ENCODE data around the gene CMC1. TPM values are rescaled to one million over a fixed set of nuclear protein-coding genes. Genes with fewer than 3 reads are reported as not detected.

Gene CMC1
- total RNA-seq, 1 donor = 5.8 TPM

DNA sequence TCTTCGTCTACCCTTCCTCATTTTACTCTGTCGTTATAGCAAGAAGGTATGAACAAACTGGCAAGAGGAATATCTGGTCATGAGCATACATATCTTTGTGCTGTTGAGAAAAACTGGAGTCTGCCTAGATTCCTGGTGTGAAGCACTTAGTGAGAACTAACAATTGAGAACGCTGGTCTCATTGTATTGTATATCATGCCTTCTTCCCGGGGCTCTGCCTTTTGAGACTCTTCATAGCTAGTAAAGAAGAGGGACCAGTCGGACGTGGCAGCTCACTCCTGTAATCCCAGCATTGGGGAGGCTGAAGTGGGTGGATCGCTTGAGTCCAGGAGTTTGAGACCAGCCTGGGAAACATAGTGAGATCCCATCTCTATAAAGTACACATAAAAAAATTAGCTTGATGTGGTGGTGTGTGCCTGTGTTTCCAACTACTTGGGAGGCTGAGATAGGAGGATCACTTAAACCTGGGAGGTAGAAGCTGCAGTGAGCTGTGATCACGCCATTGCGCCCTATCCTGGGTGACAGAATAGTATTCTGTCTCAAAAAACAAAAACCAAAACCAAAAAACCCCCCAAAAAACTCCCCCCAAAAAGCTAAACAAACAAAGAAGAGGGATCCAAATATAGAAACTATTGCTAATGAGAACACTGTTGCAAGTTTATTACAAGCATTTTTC is 11.8 kb downstream of the CMC1 start:
- Histone ChIP-seq H3K27me3 (ENCODE audit: insufficient read depth, low read length) (no peaks in the 10 kb centered on the region), H3K36me3 (ENCODE audit: insufficient read depth, low read length) (no peaks in the 10 kb centered on the region), H3K4me3 (ENCODE audit: insufficient read depth, low read length) (no peak overlapping the region), H2AFZ (ENCODE audit: low read length) (no peak overlapping the region), H3K27ac (ENCODE audit: low read depth, low read length) (no peak overlapping the region), H3K4me2 (ENCODE audit: insufficient read depth, low read length) (no peak overlapping the region), H3K4me1 (ENCODE audit: insufficient read depth, low read length) (no peaks in the 10 kb centered on the region), H4K20me1 (ENCODE audit: insufficient read depth, low read length) (peaks cover 6% of the 10 kb centered on the region), H3K9me3 (ENCODE audit: low read depth, low read length) (no peaks in the 10 kb centered on the region), H3K79me2 (ENCODE audit: insufficient read depth, low read length) (peaks cover 30% of the 10 kb centered on the region)
- TF ChIP-seq, protein P1, sequence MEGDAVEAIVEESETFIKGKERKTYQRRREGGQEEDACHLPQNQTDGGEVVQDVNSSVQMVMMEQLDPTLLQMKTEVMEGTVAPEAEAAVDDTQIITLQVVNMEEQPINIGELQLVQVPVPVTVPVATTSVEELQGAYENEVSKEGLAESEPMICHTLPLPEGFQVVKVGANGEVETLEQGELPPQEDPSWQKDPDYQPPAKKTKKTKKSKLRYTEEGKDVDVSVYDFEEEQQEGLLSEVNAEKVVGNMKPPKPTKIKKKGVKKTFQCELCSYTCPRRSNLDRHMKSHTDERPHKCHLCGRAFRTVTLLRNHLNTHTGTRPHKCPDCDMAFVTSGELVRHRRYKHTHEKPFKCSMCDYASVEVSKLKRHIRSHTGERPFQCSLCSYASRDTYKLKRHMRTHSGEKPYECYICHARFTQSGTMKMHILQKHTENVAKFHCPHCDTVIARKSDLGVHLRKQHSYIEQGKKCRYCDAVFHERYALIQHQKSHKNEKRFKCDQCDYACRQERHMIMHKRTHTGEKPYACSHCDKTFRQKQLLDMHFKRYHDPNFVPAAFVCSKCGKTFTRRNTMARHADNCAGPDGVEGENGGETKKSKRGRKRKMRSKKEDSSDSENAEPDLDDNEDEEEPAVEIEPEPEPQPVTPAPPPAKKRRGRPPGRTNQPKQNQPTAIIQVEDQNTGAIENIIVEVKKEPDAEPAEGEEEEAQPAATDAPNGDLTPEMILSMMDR (IDR thresholded peaks at IDR 0.05; ENCODE audit: extremely low read depth, low read depth, low read length) = no peak
- no peak for DNase-seq (ENCODE audit: insufficient read length, low spot score, missing footprints)

DNA sequence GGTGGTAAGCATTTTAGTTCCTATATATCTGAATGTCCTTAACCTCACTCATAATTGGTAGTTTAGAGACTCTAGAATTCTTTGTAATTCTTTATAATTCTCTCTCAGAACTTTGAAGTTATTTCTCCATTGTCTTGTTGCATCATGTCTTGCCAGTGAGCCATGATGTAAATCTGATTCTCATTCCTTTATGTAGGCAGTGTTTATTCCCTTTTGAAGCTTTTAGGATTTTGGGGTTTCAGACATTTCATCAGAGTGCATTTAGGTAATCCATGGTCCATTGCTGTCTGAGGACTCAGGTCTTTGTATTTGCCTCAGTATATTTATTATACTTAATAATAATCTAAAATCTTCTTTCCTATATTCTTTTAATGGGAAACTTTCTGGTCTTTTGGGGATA is 20.6 kb downstream of the CMC1 start:
- no peaks in the 10 kb centered on the region for H3K36me3 ChIP-seq (ENCODE audit: insufficient read depth, low read length)
- no peak overlapping the region for H3K4me3 ChIP-seq (ENCODE audit: insufficient read depth, low read length)
- DNase-seq (ENCODE audit: insufficient read length, low spot score, missing footprints) = no peak
- no peaks in the 10 kb centered on the region for H3K9me3 ChIP-seq (ENCODE audit: low read depth, low read length)
- H3K27ac ChIP-seq (ENCODE audit: low read depth, low read length) = no peak overlapping the region
- TF ChIP-seq, protein P1 (IDR thresholded peaks at IDR 0.05; ENCODE audit: extremely low read depth, low read depth, low read length) = no peak
- no peak overlapping the region for H2AFZ ChIP-seq (ENCODE audit: low read length)
- no peaks in the 10 kb centered on the region for H3K27me3 ChIP-seq (ENCODE audit: insufficient read depth, low read length)
- no peaks in the 10 kb centered on the region for H4K20me1 ChIP-seq (ENCODE audit: insufficient read depth, low read length)
- peaks cover 19% of the 10 kb centered on the region for H3K79me2 ChIP-seq (ENCODE audit: insufficient read depth, low read length)
- H3K4me1 ChIP-seq (ENCODE audit: insufficient read depth, low read length) = no peaks in the 10 kb centered on the region
- H3K4me2 ChIP-seq (ENCODE audit: insufficient read depth, low read length) = no peak overlapping the region

DNA sequence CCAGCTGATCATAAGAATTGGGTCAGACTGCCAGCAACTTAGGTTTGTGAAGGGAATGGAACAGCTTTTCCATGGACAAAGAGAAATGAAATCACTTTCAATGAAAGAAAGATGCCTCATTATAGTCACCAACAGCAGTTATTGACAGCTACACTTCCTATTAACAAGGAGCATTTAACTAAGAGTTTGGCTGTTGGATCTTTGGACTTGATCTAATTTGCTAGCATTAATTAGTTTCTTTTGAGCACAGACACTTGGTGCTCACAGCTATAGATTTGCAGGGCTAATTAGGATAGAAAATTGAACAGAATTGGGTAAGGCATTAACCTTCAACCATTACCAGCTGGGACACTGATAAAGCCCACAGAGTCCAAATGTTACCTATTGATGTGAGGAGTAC is 24.2 kb downstream of the CMC1 start:
- Histone ChIP-seq H3K4me2 (ENCODE audit: insufficient read depth, low read length) (no peak overlapping the region), H2AFZ (ENCODE audit: low read length) (no peak overlapping the region), H3K27ac (ENCODE audit: low read depth, low read length) (no peak overlapping the region), H3K4me1 (ENCODE audit: insufficient read depth, low read length) (no peaks in the 10 kb centered on the region), H3K27me3 (ENCODE audit: insufficient read depth, low read length) (no peaks in the 10 kb centered on the region), H3K4me3 (ENCODE audit: insufficient read depth, low read length) (no peak overlapping the region), H4K20me1 (ENCODE audit: insufficient read depth, low read length) (no peaks in the 10 kb centered on the region), H3K79me2 (ENCODE audit: insufficient read depth, low read length) (peaks cover 15% of the 10 kb centered on the region), H3K36me3 (ENCODE audit: insufficient read depth, low read length) (no peaks in the 10 kb centered on the region), H3K9me3 (ENCODE audit: low read depth, low read length) (no peaks in the 10 kb centered on the region)
- no peak for DNase-seq (ENCODE audit: insufficient read length, low spot score, missing footprints)
- TF ChIP-seq, protein P1 (IDR thresholded peaks at IDR 0.05; ENCODE audit: extremely low read depth, low read depth, low read length) = no peak

DNA sequence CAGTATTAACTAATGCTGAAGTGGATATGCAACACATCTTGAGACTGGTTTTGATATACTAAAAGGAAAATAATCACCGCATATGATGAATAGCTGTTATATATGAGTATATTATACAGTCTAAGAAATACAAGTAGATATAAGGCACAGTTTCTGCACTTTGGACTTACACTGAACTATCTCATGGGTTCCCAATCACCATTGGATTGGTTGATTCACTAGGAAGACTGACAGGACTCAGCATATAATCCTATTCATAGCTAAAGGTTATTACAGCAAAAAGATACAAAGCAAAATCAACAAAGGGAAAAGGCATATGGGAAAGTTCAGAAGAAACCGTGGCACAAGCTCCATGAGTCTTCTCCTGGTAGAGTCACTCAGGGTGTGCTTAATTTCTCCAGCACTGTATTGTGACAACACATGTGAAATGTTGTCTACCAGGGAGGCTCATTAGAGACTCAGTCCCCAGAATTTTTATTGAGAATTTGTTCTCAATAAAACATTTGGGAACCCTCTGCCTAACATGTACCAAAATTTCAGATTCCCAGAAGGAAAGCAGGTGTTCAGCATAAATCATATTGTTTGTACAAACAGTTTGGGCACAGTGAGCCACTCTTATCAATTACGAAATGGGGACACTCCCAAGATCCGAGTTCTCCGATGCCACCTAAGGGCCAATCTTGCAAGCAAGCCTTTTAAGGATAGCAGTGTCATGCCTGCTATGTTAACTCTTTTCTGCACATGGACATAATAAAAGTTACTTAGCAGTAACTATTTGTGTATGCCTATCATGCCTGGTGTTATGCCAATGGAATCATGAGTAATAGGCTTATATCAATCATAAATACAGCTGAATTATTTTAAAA is 26.8 kb downstream of the CMC1 start:
- H3K4me2 ChIP-seq (ENCODE audit: insufficient read depth, low read length) = no peak overlapping the region
- H3K4me1 ChIP-seq (ENCODE audit: insufficient read depth, low read length) = no peaks in the 10 kb centered on the region
- TF ChIP-seq, protein P1 (IDR thresholded peaks at IDR 0.05; ENCODE audit: extremely low read depth, low read depth, low read length) = no peak
- no peaks in the 10 kb centered on the region for H3K9me3 ChIP-seq (ENCODE audit: low read depth, low read length)
- H2AFZ ChIP-seq (ENCODE audit: low read length) = no peak overlapping the region
- H3K27me3 ChIP-seq (ENCODE audit: insufficient read depth, low read length) = no peaks in the 10 kb centered on the region
- H4K20me1 ChIP-seq (ENCODE audit: insufficient read depth, low read length) = no peaks in the 10 kb centered on the region
- no peak for DNase-seq (ENCODE audit: insufficient read length, low spot score, missing footprints)
- H3K4me3 ChIP-seq (ENCODE audit: insufficient read depth, low read length) = no peak overlapping the region
- H3K36me3 ChIP-seq (ENCODE audit: insufficient read depth, low read length) = no peaks in the 10 kb centered on the region
- no peak overlapping the region for H3K27ac ChIP-seq (ENCODE audit: low read depth, low read length)
- no peaks in the 10 kb centered on the region for H3K79me2 ChIP-seq (ENCODE audit: insufficient read depth, low read length)
